GM19351 (cell line): ENCODE measurements around the gene NRL.

Source experiments
- ATAC-seq: cut with Tn5 transposase; IDR thresholded peaks from one replicate; pipeline ENCODE4 v1.9.1; 2021; ENCODE audit warnings: mild to moderate bottlenecking, moderate library complexity; ENCODE audit not compliant: unreplicated experiment

Gene NRL

GRCh38 chr14:24114532-24115421 lies at the start of gene NRL, which contains the start of gene DCAF11:
TSS of gene NRL (minus strand) at chr14:24114949. CDS start at chr14:24082848, 32,101 bp downstream.
TSS of gene DCAF11 (plus strand) at chr14:24114777. CDS start at chr14:24115595, 818 bp downstream.
- peak; percentile 83 for ATAC-seq

- ATAC-seq, result no peak
Observed at GRCh38 chr14:24162093-24162492, 47.3 kb upstream of the NRL start.

GRCh38 chr14:24160850-24161804 lies 46.4 kb upstream of the NRL start, which contains the start of gene IRF9:
TSS of gene IRF9 (plus strand) at chr14:24161265. CDS start at chr14:24162145, 880 bp downstream.
- ATAC-seq, result peak; percentile 92

- no peak for ATAC-seq
Observed at GRCh38 chr14:24160499-24160849, 45.7 kb upstream of the NRL start.

- no peak for ATAC-seq
Observed at GRCh38 chr14:24159777-24160498, 45.2 kb upstream of the NRL start.

- ATAC-seq, result no peak
Observed at GRCh38 chr14:24157331-24157730, 42.6 kb upstream of the NRL start.

- ATAC-seq, result no peak
Observed at GRCh38 chr14:24156840-24157239, 42.1 kb upstream of the NRL start.

GRCh38 chr14:24155100-24155499 lies 40.4 kb upstream of the NRL start:
- no peak for ATAC-seq

GRCh38 chr14:24151404-24152080 lies 36.8 kb upstream of the NRL start:
- ATAC-seq, result no peak

GRCh38 chr14:24150993-24151392 lies 36.2 kb upstream of the NRL start:
- no peak for ATAC-seq

GRCh38 chr14:24150567-24150966 lies 35.8 kb upstream of the NRL start:
- ATAC-seq, result no peak

- no peak for ATAC-seq
Observed at GRCh38 chr14:24150061-24150460, 35.3 kb upstream of the NRL start.

GRCh38 chr14:24149302-24149969 lies 34.7 kb upstream of the NRL start:
- no peak for ATAC-seq

GRCh38 chr14:24147761-24148428 lies 33.1 kb upstream of the NRL start:
- no peak for ATAC-seq

- ATAC-seq, result peak; percentile 80
Observed at GRCh38 chr14:24146978-24147760, 32.4 kb upstream of the NRL start, which contains the start of gene RNF31. TSS of gene RNF31 (plus strand) at chr14:24147498. CDS start at chr14:24147699, 201 bp downstream.

- ATAC-seq, result peak; percentile 65
Observed at GRCh38 chr14:24146453-24146977, 31.8 kb upstream of the NRL start, which contains the start of gene PSME2. TSS of gene PSME2 (minus strand) at chr14:24146610. CDS start at chr14:24146581, 29 bp downstream.

GRCh38 chr14:24145690-24146452 lies 31.1 kb upstream of the NRL start:
- no peak for ATAC-seq
